Adrenal gland (tissue), 5 donors: ENCODE measurements around the gene RASA3.

Experiments used
- CTCF ChIP-seq, 6 experiments: fragments of 450-650 bp in 4 of 6; fragments of 200-600 bp in 2 of 6; sonication (generic) in 1 of 6; IDR thresholded peaks; 1 replicate in 5 of 6; 2 replicates in 1 of 6; pipeline versions ENCODE4 v1.5.1 to v1.8.0; 2016 to 2021; ENCODE audit warnings: antibody characterized with exemption in 6 of 6, mild to moderate bottlenecking in 2 of 6, moderate library complexity in 1 of 6
- POLR2A ChIP-seq, 2 donors: fragments of 450-650 bp; IDR thresholded peaks; one replicate each; pipeline ENCODE4 v1.6.1; 2017; ENCODE audit warnings: antibody characterized with exemption in 2 of 2, mild to moderate bottlenecking in 2 of 2, moderate library complexity in 1 of 2
- donor health status: DM: no; HTN: no; CAD: no.

DNA sequence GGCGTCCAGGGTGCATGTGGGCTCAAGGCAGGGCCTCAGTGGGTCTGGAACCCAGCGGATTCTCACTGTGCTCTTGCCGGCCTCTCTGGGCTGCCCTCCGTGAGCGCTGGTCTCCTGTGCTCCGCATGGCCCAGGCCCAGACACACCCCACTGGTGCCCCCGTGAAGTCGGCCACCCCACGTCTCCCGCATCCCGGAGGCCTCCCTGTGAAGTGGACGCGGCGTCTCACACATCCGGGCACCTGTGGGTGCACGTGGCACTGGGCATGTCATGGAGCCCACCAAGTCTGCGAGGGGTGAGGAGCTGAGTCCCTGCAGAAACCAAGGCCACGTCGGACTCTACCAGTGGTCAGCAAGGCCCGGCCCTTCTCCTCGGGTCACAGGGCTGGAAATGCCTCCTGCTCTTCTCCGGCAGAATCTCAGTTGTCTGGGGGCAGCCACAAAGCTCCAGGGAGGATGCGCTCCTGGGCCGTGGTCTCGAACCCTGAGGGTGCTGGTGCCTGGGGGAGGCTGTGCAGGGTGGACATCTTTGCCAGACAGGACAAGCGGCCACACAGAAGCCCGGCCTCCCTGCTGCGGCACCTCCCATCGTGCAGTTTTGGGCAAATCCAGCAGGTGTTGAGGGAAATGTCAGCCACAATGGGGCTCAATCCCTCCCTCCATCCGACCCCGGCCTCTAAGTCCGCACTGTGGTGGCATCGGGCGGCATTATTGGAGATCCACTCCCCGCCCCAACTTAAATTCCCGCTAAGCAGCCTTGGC is 160.8 kb downstream of the RASA3 start:
- TF ChIP-seq POLR2A (IDR thresholded peaks at IDR 0.05) (no peak), CTCF (IDR thresholded peaks at IDR 0.05) (no peak)
